ENCODE results near the gene PCK1.

PCK1 gene

GRCh38 chr20:57591289-57592229 is 30.6 kb downstream of the PCK1 start:
- DNase-seq (ENCODE audit: low read depth): no peak
- H3K4me3 ChIP-seq (ENCODE audit: low read depth, low read length): no peak overlapping the region
- TF ChIP-seq CTCF (IDR thresholded peaks at IDR 0.05; ENCODE audit: low read depth, low read length, missing control alignments): no peak
- in situ Hi-C loops (cut with HindIII; ENCODE audit: low sequenced_read_pairs): no loop called here

- H3K4me3 ChIP-seq (ENCODE audit: low read depth, low read length): no peak overlapping the region
- in situ Hi-C loops (cut with HindIII; ENCODE audit: low sequenced_read_pairs): no loop called here
- TF ChIP-seq CTCF (IDR thresholded peaks at IDR 0.05; ENCODE audit: low read depth, low read length, missing control alignments): no peak
- no peak for DNase-seq (ENCODE audit: low read depth)
These were observed 31.6 kb downstream of the PCK1 start for GRCh38 chr20:57592263-57593092.

- DNase-seq (ENCODE audit: low read depth): no peak
- no peak overlapping the region for H3K4me3 ChIP-seq (ENCODE audit: low read depth, low read length)
- in situ Hi-C loops (cut with HindIII; ENCODE audit: low sequenced_read_pairs): no loop called here
- no peak for TF ChIP-seq CTCF (IDR thresholded peaks at IDR 0.05; ENCODE audit: low read depth, low read length, missing control alignments)
These were observed 32.4 kb downstream of the PCK1 start for GRCh38 chr20:57593134-57593886.

- in situ Hi-C loops (cut with HindIII; ENCODE audit: low sequenced_read_pairs): no loop called here
- no peak for DNase-seq (ENCODE audit: low read depth)
- no peak overlapping the region for H3K4me3 ChIP-seq (ENCODE audit: low read depth, low read length)
- TF ChIP-seq CTCF (IDR thresholded peaks at IDR 0.05; ENCODE audit: low read depth, low read length, missing control alignments): peak; percentile 81
These were observed 33.4 kb downstream of the PCK1 start for GRCh38 chr20:57594092-57594951.

GRCh38 chr20:57595041-57596030 is 34.4 kb downstream of the PCK1 start:
- in situ Hi-C loops (cut with HindIII; ENCODE audit: low sequenced_read_pairs): no loop called here
- H3K4me3 ChIP-seq (ENCODE audit: low read depth, low read length): no peak overlapping the region
- no peak for DNase-seq (ENCODE audit: low read depth)
- TF ChIP-seq CTCF (IDR thresholded peaks at IDR 0.05; ENCODE audit: low read depth, low read length, missing control alignments): no peak
